ENCODE measurements around the gene PKHD1.

Gene PKHD1

DNA sequence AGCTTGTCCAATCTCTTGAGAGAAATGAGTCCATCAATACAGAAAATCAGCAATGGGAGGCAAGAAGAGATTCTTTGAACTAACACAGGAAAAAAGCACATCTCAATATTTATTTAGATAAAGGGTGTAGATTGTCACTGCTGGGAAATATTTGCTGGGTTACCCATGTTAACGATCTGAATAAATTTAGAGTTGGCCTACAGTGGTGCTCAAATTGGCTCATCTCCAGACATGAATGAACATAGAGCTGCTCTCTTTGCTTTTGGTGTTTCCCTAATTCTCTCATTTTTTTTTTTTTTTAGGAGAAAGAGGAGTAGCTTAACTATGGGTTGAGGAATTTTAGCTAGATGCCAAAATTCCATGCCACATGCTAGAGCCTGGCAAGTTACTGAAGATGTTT, 471.2 kb downstream of the PKHD1 start:
- DNase-seq (ENCODE audit: low read depth) = no peak

DNA sequence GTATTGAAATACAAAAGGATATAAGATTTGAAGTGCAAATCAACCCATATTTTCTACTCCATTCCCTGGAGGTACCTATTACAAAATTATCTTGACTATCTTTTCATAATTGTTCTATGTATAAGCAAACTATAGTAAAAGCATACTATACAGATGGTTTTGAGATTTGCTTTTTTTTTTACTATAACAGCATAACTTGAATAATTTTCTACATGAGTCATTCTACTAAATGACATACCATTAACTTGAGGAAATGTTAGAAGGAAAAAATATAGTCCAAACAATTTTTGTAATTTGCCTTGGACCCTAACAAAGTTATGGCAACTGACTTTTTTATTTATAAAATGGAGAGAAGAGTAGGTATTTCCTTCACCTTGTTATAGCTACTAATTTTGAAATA, 472.7 kb downstream of the PKHD1 start:
- no peak for DNase-seq (ENCODE audit: low read depth)

DNA sequence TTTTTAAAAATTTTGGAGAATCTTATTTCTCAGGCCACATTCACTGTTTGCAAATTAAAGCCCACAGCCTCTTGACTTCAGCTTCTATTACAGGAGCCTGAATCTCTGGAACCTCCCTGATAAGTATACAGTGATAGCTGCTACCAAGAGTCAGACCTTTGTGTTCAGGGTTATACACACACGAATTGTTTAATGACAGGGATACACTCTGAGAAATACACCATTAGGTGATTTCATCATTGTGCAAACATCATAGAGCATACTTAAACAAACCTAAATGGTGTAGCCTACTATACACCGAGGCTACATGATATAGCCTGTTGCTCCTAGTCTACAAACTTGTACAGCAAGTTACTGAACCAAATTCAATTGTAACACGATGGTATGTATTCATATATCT, 473.9 kb downstream of the PKHD1 start:
- DNase-seq (ENCODE audit: low read depth) = no peak

DNA sequence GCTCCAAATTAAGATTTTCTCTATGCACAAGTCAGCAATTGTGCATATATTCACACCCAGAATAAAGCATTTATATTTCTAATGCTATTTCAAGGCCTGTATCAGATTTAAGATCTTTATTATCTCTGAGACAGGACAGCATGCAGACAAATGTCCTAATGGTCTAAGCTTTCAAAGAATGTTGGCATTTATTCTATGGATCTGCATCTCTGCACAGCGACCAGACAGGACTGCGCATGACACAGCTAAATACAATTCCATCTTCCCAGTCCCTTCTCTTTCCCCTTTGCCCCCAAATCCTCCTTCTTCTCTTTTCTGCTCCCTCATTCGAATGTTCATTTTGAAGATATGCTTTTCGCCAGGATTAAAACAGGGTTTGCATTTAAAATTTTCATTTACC, 478.5 kb downstream of the PKHD1 start:
- DNase-seq (ENCODE audit: low read depth) = no peak

DNA sequence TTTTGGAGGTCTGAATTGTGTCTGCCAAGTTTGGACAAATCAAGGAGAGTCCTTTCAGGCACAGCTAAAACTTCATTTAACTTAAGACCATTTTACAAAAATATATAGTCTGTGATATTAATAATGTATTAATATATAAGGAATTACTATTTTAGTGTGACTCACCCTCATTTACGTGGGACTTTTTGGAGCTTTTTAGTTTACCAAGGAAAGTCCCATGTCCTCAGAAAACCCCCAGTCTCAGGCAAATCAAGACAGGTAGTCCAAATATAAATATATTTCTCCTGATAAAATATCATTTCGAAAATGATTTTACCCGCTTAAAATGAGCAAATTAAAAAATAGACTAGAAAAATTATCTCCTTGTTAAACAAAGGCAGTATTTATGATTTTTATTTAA, 479.0 kb downstream of the PKHD1 start:
- no peak for DNase-seq (ENCODE audit: low read depth)

DNA sequence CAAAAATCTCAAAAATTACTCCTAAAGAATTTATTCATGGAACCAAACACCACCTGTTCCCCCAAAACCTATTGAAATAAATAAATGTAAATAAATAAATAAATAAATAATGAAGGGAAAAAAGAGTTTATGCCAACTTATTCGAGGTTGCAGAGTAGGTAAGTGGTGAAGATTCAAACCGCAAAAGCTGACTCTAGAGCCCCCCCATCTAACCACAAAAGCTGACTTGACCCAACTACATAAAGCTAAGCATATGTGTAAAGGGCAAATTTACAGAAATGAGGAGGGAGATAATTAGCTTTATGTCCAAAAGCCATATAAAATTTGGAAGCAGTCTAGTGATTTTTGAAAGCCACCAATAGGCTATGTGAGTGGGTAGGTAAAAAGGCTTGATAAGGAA, 486.9 kb downstream of the PKHD1 start:
- no peak for DNase-seq (ENCODE audit: low read depth)

DNA sequence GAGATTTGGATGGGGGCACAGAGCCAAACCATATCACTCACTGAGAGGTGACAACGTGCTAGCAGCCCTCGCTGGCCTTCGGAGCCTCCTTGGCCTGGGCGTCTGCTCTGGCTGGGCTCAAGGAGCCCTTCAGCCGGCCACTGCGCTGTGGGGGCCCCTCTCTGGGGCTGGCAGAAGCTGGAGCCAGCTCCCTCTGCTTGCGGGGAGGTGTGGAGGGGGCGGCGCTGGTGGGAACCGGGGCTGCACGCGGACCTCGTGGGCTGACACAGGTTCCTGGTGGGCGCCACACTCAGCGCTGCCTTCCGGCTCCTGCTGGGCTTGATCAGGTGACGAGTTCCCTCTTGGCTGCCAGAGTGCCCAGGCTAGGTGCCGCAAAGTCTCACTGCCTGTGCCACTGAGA, 489.2 kb downstream of the PKHD1 start:
- no peak for DNase-seq (ENCODE audit: low read depth)

DNA sequence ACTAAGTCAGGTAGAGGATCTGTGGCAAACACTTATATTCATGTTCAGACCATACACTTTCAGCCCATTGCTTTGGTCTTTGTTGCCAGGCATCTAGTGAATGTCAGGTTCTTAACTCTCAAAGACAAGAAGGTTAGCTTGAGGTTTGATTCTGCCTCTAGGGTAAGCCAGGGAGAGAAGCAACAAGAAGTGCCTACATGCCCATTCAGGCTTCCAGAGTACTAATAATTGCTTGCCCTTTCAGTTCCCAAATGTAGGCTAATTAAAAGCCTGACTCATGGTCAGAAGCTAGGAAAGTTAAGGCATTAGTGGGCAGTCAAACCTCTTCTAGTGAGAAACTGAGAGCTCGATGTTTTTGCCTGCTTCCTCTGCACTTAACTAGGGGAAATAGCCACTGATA, 492.4 kb downstream of the PKHD1 start:
- no peak for DNase-seq (ENCODE audit: low read depth)

DNA sequence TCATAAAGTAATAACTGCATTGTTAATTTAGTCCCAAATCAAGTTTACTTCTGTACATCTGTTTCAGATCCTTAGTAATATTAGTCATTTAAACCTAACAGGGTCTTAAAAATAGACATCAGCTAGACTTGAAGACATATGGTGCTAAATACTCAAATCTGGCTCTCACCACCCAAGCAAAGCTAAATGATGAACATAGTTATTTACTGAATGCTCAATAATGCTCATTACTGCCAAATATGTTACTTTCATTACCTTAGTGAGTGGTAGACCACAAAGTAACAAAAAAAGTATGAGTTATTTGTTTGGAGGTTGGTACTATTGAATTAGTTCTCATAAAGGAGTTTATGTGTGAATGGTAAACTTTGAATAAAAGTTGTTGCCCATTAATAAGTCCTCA, 502.1 kb downstream of the PKHD1 start:
- DNase-seq (ENCODE audit: low read depth) = no peak

DNA sequence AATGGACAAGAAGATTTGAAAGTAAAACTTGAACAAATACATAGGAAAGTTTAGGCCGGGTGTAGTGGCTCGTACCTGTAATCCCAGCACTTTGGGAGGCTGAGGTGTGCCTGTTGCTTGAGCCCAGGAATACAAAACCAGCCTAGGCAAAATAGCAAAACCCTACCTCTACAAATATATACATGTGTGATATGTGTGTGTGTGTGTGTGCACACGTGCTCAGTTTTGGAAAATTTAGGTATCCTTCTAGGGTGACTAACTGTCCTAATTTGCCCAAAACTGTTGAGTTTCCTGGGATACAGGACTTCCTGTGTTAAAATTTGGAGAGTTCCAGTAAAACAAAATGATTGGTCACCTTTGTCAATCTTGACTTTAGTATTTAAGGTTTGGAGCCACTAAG, 503.2 kb downstream of the PKHD1 start:
- no peak for DNase-seq (ENCODE audit: low read depth)

DNA sequence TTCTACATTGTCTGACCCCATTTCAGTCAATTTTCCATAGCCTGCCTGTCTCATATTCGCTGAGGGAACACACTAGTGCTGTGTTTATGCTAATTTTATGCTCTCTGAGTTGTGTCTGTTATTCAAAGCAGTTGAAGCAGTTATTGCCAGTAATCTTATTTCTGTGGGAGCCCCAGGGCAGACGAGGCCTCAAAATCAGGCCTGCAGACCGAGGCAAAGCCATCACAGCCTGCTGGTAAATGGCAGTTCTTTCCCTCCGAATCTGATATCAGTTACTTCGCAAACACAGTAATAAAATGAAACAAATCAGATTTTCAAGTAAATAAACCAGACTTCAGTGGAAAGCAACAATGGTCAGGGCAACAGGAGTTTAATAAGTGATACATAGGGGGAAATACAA, 508.4 kb downstream of the PKHD1 start:
- DNase-seq (ENCODE audit: low read depth) = no peak

DNA sequence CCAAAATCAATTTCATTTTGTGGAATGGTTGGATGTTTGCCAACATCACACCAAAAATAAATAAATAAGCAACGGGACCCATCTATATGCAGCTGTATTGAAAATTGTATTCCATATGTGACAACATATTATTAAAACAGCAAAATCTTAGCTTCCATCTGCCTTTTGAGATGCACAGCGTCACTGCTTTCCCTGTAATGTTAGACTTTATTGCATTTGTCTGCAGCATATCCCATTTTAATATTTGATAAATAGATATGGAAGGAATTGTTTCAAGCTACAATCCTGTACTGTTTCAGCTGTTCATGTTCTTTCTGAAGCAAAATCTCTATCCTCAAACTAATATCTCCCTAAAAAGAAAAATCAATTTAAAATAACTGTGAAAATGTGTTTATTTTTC, 509.1 kb downstream of the PKHD1 start:
- no peak for DNase-seq (ENCODE audit: low read depth)

DNA sequence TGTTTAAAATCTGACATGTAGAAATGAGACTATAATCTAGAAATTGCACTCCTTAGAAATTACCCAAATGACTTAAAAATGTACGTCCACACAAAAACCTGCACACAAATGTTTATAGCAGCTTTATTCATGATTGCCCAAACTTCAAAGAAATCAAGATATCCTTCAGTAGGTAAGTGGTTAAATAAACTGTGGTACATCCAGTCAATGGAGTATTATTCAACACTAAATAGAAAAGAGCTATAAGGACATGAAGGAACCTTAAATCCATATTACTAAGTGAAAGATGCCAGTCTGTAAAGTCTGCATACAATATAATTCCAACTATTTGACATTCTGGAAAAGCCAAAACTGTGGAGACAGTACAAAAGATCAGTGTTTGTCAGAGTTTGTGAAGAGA, 513.4 kb downstream of the PKHD1 start:
- no peak for DNase-seq (ENCODE audit: low read depth)

DNA sequence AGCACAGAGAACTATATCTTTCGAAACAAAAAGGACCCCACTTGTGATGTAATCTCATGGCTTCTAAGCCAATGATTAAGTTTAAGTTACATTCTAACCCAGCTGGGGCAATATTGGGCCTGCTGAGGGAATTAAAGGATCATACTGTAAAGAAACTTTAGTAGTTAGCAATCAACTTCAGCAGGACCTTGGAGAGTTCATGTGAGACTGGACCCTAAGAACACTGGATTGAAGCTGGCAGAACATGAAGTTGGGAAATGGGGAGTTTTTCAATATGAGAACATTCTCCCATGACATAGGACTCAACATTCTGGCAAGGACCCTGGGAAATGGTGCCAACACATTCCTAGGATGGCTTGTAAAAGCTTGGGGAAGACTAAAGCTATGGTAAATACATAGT, 516.2 kb downstream of the PKHD1 start:
- no peak for DNase-seq (ENCODE audit: low read depth)

DNA sequence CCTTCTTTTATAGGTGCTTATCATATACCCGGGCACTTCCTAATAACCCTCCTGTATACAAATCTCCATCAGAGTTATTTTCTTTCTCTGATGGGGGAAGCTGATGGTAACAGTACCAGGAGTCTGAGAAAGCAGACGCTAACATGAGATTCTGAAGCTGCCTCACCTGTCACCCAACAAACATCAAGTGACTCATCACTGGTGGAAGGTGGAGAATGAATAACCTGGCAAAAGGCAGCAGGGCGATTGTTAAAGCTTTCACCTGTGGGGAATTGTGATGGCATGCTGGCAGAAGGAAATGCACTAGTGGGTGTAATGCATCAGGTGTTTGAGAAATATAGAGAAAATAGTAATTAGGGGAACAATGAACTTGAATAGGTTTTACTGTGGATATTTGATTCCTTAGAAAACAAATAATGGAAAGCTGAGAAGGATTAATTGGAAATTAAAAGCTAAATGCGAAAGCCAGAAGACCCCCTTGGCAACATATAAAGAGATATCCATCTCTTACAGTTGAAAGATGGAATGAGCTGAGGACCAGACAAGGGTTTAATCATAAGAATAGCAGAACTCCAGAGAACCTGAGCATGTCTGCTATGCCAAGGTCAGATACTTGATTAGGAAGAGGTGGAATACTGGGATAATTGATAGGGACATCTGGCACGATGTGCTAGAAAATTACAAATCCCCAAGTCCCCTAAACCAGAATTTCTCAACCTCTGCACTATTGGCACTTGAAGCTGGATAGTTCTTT, 517.1 kb downstream of the PKHD1 start:
- DNase-seq (ENCODE audit: low read depth) = no peak

DNA sequence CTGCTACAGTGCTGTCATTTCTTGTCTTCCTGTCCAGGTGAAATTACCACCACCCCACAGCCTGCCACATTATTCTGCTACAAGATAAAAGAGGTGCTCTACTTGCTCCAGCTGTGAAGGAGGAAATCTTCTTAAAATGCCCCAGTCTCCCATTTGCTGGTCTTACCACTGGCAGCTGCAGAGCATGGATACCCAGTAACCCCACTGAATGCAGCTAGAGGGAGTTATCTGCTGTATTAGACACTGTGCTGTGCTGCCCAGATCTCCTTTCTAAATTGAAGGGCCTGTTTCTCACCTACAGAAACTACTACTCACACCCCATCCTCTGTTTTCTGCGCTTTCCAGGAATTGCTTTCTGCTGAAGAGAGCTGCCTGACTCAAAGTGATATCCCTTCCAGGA, 517.8 kb downstream of the PKHD1 start:
- DNase-seq (ENCODE audit: low read depth) = no peak

DNA sequence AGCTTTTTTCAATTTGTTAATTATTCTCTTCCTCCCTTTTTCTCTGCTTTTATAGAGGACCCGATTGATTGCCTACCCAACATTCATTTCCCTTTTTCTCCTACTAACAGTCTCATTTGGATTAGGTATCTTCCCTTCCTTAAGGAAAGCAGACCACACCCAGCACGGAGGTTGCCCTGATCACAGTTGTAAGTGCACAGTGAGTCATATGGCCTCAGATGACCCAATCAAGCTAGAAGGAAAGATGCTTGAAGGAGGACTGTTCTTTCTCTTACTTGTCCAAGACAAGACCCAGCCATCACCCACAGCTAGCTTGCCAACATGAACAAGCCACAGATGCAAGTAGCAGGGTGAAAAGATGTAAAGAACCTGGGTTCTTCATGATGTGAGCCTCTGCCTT, 518.6 kb downstream of the PKHD1 start:
- DNase-seq (ENCODE audit: low read depth) = no peak

DNA sequence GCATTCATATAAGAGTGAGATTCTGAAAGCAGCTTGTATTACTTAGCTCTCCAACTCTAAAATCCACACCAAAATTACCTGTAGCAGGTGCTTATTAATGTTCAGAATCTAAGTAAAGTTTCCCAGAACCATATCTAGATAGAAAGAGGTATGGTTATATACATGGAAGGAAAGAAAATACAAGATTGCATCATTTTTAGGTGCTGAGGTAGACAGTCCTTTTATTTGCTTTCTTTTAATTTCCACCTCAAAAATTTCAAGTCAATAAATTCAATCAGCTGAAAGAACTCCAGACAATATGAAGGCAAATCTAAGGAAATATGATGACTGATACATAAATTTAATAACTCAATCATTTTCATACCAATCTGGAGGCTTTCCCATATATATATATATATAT, 521.9 kb downstream of the PKHD1 start:
- DNase-seq (ENCODE audit: low read depth) = no peak

All from activated T-cell treated with anti-CD3 and anti-CD28 coated beads for 48 hours (primary cell).